Left lung (tissue), 10 donors: ENCODE measurements around the gene NPTN. TPM values are rescaled to one million over a fixed set of nuclear protein-coding genes. Genes with fewer than 3 reads are reported as not detected.
A peak's percentile ranks its signal among the peaks of the same experiment; 100 is the strongest.
"Not testable (repeated sequence)": the region's sequence is repeated elsewhere in the genome, so short reads cannot be mapped to it uniquely, and the experiment has no call there.

Experiments used
- ATAC-seq: fragments of 200-7000 bp; cut with Tn5 transposase; one replicate; pipeline ENCODE4 v1.9.1; 2020; ENCODE audit warnings: moderate library complexity
- DNase-seq, 4 donors: peaks; one replicate each; pipeline ENCODE4 v3.0.0-alpha.2; 2013 to 2020
- H3K27ac ChIP-seq, 2 donors: fragments of 200-600 bp; sonication (generic) in 1 of 2; one replicate each; pipeline versions ENCODE4 v1.5.0 to v1.8.0; 2020 to 2021
- H3K27me3 ChIP-seq, 2 donors: fragments of 200-600 bp; sonication (generic) in 1 of 2; one replicate each; pipeline versions ENCODE4 v1.5.0 to v1.8.0; 2020 to 2021
- H3K36me3 ChIP-seq, 2 donors: fragments of 200-600 bp; sonication (generic) in 1 of 2; one replicate each; pipeline versions ENCODE4 v1.5.0 to v1.8.0; 2020 to 2021
- H3K4me1 ChIP-seq, 2 donors: fragments of 200-600 bp; one replicate each; pipeline ENCODE4 v1.8.0; 2021
- H3K4me3 ChIP-seq, 2 donors: fragments of 200-600 bp; sonication (generic) in 1 of 2; one replicate each; pipeline versions ENCODE4 v1.5.0 to v1.8.0; 2020 to 2021; ENCODE audit warnings: mild to moderate bottlenecking in 1 of 2
- H3K9me3 ChIP-seq, 2 donors: fragments of 200-600 bp; sonication (generic) in 1 of 2; one replicate each; pipeline versions ENCODE4 v1.5.0 to v1.8.0; 2020 to 2021
- intact Hi-C, 2 donors: fragments of 100-400 bp; cut with DNase I; formaldehyde crosslinking; loops; one replicate each; pipeline versions ENCODE4 v1.11.2 to v1.14.2; 2022
- polyA plus RNA-seq, 6 donors: library from polyadenylated mRNA; unstranded; fragments of 120-200 nt; gene quantifications; one replicate each; pipeline ENCODE4 v1.2.1, GENCODE V29; 2013; ENCODE audit not compliant: insufficient read length in 6 of 6
- total RNA-seq, 2 donors: library from RNA; stranded (reverse); fragmentation: NEBNext Ultra II Directional; extraction: Animal tissue kit (Norgen Biotek cat#: 25700); gene quantifications; one replicate each; pipeline ENCODE4 v1.2.1, GENCODE V29; 2021
- TF ChIP-seq, protein P1 (sequence below), 2 donors: fragments of 200-600 bp; sonication (generic) in 1 of 2; IDR thresholded peaks; one replicate each; pipeline versions ENCODE4 v1.5.0 to v1.8.0; 2021; ENCODE audit warnings: antibody characterized with exemption in 2 of 2
- donor health status: DM: no; HTN: yes; CAD: no.
- donor health status: DM: no; HTN: no; CAD: no.

The NPTN gene
- total and polyA plus RNA-seq, 8 donors: 111 to 140 (median 123) TPM

DNA sequence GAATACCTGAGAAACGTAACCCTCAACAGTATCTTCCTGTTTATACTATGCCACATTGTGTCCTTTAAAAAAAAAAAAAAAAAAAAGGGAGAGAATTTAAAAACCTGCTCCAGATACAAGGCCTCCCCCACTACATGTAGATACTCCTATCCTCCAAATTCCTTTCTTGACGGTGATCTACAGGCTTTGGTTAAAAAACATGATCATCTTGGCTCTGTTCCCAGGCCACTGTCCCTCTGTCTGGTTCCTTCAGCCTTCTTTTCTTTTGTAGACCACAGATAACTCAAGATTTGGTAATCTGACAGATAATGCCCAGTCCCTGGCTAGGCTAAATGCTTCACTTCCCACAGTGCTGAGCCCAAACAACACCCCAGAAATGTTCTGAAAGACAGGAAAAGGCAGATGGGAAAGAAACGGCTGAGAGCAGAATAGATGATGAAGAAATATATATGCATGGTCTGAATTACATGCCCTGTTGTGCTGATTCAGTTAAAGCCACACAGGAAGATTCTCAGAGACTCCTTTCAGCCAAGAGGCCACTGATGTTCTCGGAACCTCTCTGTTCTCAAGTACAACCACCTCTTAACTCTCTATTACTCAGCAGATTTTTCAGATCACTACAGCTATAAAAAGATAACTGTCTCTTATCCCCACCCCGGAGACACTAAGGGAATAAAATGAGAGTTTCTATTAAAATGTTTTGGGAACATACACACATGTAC is 48.3 kb downstream of the NPTN start:
- Histone ChIP-seq H3K9me3 (no peaks in the 10 kb centered on the region), H3K36me3 (peaks cover 6 to 95% of the 10 kb centered on the region in 2 donors), H3K4me1 (peaks cover 0 to 4% of the 10 kb centered on the region in 2 donors), H3K27ac (no peak overlapping the region), H3K27me3 (no peaks in the 10 kb centered on the region), H3K4me3 (no peak overlapping the region)
- TF ChIP-seq, protein P1, sequence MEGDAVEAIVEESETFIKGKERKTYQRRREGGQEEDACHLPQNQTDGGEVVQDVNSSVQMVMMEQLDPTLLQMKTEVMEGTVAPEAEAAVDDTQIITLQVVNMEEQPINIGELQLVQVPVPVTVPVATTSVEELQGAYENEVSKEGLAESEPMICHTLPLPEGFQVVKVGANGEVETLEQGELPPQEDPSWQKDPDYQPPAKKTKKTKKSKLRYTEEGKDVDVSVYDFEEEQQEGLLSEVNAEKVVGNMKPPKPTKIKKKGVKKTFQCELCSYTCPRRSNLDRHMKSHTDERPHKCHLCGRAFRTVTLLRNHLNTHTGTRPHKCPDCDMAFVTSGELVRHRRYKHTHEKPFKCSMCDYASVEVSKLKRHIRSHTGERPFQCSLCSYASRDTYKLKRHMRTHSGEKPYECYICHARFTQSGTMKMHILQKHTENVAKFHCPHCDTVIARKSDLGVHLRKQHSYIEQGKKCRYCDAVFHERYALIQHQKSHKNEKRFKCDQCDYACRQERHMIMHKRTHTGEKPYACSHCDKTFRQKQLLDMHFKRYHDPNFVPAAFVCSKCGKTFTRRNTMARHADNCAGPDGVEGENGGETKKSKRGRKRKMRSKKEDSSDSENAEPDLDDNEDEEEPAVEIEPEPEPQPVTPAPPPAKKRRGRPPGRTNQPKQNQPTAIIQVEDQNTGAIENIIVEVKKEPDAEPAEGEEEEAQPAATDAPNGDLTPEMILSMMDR (IDR thresholded peaks at IDR 0.05): no peak
- ATAC-seq (no peak), DNase-seq (no peak)
- intact Hi-C loops: no loop called here

DNA sequence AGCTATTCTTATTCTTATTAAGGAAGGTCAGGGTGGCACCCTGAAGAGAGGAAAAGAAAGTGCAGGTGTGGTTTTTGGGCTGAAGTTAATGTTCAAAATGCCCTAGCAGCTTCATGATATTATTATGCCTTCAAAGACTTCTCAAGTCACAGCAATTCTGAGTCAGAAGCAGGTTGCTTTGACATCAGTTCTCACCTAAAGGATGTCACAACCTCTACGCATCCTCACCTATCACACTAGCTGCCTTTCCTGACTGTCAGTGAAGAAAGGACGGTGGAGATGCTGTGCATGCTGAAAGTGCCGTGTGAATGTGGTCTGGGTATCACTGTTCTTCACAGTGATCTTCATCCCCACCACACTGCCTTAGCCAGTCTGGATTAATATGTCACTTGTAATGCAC is 49.6 kb downstream of the NPTN start:
- ATAC-seq: no peak
- no peak overlapping the region for H3K4me3 ChIP-seq
- no peaks in the 10 kb centered on the region for H3K4me1 ChIP-seq
- H3K36me3 ChIP-seq: peaks cover 6 to 91% of the 10 kb centered on the region in 2 donors
- no peak for DNase-seq
- no peaks in the 10 kb centered on the region for H3K27me3 ChIP-seq
- peak overlapping the region in 1 of 2 donors; percentile 45 for H3K27ac ChIP-seq
- TF ChIP-seq, protein P1 (IDR thresholded peaks at IDR 0.05): no peak
- no peaks in the 10 kb centered on the region for H3K9me3 ChIP-seq
- intact Hi-C loops: no loop called here

DNA sequence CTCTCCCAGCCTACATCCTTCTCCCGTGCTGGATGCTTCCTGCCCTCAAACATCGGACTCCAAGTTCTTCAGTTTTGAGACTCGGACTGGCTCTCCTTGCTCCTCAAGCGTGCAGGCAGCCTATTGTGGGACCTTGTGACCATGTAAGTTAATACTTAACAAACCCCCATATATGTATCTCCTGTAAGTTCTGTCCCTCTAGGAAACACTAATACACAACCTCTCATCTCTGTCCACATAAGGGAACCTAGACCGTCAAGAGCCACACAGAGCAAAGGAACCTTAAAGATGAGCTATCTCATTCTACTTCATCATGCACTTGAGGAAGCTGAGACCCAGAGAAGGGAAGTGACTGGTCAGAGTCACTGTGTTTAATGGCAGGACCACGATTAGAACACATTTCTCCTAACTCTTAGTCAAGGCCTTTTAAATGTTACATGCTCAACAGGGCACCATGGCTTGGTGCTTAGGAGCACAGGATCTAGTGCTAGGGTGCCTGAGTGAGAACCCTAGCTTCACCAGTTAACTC is 50.3 kb downstream of the NPTN start:
- DNase-seq: no peak
- ATAC-seq: no peak
- no peaks in the 10 kb centered on the region for H3K27me3 ChIP-seq
- TF ChIP-seq, protein P1 (IDR thresholded peaks at IDR 0.05): no peak
- H3K27ac ChIP-seq: peak overlapping the region in 1 of 2 donors; percentile 45
- no peaks in the 10 kb centered on the region for H3K4me1 ChIP-seq
- peaks cover 6 to 92% of the 10 kb centered on the region in 2 donors for H3K36me3 ChIP-seq
- no peaks in the 10 kb centered on the region for H3K9me3 ChIP-seq
- intact Hi-C loops: no loop called here
- H3K4me3 ChIP-seq: no peak overlapping the region

GRCh38 chr15:73578026-73578425 is 55.2 kb downstream of the NPTN start:
- Histone ChIP-seq H3K4me3 (no peak overlapping the region), H3K27me3 (no peaks in the 10 kb centered on the region), H3K4me1 (peaks cover 0 to 3% of the 10 kb centered on the region in 2 donors), H3K27ac (no peak overlapping the region), H3K9me3 (no peaks in the 10 kb centered on the region), H3K36me3 (peaks cover 0 to 88% of the 10 kb centered on the region in 2 donors)
- intact Hi-C loops: no loop called here
- TF ChIP-seq, protein P1 (IDR thresholded peaks at IDR 0.05): no peak
- ATAC-seq (no peak), DNase-seq (no peak)

DNA sequence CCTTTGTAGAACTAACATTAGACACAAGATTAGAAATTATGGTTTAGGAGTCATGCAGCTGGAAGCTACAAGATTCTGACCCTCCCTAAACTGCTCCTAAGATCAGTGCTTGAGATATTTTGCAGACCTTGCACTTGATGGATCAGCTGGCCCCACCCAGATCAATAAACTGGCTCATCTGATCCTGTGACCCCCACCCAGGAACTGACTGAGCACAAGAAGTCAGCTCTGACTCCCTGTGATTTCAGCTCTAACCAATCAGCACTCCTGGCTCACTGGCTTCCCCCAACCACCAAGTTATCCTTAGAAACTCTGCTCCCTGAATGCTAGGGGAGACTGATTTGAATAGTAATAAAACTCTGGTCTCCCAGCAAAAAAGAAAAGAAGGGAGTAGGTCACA is 55.6 kb downstream of the NPTN start:
- H3K27me3 ChIP-seq, ATAC-seq, intact Hi-C loops, H3K4me1 ChIP-seq, H3K9me3 ChIP-seq, DNase-seq, H3K4me3 ChIP-seq, H3K27ac ChIP-seq: not testable (repeated sequence)
- H3K36me3 ChIP-seq: peaks cover 0 to 88% of the 10 kb centered on the region in 2 donors
